GM13976 (cell line): ENCODE data around the gene PMPCA.

ENCODE experiments used
- DNase-seq: peaks from one replicate; pipeline ENCODE4 v3.0.0; 2012; ENCODE audit warnings: low spot score
- in situ Hi-C: fragments of 300-500 bp; cut with MboI; formaldehyde crosslinking; loops from one replicate; pipeline ENCODE4 v1.12.0; 2022; ENCODE audit warnings: low sequenced_read_pairs, mixed read lengths, inconsistent platforms; ENCODE audit not compliant: unreplicated experiment
- TF ChIP-seq, protein P1 (sequence below): IDR thresholded peaks from 2 replicates; pipeline ENCODE4 v1.5.1; 2012; ENCODE audit warnings: borderline replicate concordance, mild to moderate bottlenecking; ENCODE audit not compliant: insufficient read depth; ENCODE audit errors: extremely low read depth, missing control alignments, control extremely low read depth

PMPCA gene

DNA sequence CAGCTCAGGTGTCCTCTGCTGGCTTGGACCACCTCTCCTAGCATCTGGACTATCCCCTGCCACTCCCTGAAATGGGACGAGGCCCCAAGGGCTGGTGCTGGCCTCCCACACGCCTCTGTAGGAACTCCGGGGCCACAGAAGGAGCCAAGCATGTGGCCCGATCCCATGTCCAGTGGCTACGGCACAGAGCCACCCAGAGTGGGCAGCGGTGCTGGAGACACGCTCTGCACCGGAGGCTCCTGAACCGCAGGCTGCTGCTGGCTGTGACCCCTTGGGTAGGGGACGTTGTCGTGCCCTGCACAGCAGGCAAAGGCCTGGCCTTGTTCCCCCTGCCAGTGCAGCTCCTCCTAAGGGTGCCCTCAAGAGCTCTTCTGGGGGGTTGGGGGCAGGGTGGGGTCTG lies 30.6 kb upstream of the PMPCA start:
- in situ Hi-C loops, result no loop called here
- DNase-seq, result no peak
- TF ChIP-seq, protein P1, sequence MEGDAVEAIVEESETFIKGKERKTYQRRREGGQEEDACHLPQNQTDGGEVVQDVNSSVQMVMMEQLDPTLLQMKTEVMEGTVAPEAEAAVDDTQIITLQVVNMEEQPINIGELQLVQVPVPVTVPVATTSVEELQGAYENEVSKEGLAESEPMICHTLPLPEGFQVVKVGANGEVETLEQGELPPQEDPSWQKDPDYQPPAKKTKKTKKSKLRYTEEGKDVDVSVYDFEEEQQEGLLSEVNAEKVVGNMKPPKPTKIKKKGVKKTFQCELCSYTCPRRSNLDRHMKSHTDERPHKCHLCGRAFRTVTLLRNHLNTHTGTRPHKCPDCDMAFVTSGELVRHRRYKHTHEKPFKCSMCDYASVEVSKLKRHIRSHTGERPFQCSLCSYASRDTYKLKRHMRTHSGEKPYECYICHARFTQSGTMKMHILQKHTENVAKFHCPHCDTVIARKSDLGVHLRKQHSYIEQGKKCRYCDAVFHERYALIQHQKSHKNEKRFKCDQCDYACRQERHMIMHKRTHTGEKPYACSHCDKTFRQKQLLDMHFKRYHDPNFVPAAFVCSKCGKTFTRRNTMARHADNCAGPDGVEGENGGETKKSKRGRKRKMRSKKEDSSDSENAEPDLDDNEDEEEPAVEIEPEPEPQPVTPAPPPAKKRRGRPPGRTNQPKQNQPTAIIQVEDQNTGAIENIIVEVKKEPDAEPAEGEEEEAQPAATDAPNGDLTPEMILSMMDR, result no peak

DNA sequence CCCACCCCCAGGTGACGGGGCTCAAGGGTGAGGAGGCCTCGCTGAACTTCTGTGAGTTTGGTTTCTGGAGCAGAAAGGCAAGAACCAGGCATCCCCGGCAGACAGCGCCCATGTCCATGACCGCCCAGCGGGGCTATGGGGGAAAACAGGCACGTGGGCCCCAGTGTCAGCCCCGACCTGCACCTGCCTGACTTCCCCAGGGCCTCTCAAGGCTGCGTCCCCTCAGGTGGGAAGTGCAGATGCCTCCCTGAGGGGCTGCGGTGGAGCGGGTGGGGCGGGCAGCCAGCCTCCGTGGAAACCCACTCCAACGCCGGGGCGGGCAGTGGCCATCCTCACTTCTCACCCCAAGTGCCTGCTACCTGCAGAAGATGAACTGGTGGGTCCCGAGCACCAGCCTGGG lies 30.1 kb upstream of the PMPCA start:
- in situ Hi-C loops, result no loop called here
- no peak for DNase-seq
- TF ChIP-seq, protein P1, result no peak

DNA sequence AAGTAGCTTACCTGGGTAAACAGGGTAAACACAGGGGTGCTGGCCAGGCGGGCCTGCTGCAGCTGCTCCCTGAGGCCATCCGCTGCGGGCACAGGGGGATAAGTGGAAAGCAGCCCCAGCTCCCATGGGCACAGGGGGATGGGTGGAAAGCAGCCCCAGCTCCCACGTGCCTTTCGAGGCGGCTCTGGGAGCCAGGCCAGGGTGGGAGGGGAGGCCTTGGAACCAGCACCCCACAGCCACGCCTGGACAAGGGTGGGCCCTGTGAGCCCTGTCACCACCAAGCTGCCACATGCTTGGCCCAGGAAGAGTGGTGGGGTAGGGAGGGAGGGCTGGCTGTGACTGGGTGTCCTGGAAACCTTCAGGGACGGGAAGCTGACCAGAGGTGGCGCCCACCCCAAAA lies 29.1 kb upstream of the PMPCA start:
- in situ Hi-C loops, result no loop called here
- TF ChIP-seq, protein P1, result no peak
- DNase-seq, result no peak

DNA sequence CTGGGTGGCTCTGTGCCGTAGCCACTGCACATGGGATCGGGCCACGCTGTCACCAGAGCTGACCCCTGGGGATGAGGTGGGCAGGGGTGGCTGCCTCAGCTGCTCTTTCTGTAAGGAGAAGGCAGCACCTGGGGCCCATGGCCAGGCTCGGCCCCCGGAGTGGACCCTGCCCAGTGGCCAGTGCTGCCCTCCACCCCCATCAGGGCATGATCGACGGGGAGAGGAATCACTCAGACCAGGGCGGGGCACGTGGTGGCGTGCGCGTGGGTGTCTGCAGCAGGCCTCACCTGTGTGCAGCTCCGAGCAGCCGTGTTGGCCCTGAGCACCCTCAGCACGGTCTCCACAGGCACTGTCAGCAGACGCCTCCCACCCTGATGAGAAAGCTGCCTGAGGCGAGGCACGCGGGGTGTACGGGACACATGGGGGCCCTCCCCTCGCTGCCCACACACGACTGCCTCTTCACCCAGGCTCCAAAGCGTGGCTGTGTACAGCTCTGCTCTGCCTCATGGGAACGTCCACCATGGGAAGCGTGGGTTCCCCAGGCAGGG lies 28.4 kb upstream of the PMPCA start:
- in situ Hi-C loops, result no loop called here
- TF ChIP-seq, protein P1, result no peak
- DNase-seq, result no peak

DNA sequence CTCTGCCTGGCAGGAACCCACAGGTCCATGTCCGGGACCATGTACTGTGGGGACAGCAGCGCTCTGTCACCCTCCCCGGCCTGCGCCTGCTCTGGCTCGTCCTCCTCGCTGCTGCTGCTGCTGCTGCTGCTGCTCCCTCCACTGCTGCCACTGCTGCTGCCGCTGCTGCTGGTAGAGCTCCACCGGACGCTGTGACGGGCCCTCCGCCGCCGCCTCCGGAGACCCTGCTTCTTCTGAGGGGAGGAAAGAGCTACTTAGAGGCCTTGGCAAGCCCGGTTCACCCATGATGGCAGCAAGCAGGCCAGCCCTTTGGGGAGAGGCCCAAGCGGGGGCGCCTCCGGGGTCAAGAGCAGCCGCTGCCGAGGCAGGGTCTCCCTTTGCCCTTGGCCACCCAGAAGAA lies 27.0 kb upstream of the PMPCA start:
- DNase-seq, result no peak
- in situ Hi-C loops, result no loop called here
- TF ChIP-seq, protein P1, result no peak

DNA sequence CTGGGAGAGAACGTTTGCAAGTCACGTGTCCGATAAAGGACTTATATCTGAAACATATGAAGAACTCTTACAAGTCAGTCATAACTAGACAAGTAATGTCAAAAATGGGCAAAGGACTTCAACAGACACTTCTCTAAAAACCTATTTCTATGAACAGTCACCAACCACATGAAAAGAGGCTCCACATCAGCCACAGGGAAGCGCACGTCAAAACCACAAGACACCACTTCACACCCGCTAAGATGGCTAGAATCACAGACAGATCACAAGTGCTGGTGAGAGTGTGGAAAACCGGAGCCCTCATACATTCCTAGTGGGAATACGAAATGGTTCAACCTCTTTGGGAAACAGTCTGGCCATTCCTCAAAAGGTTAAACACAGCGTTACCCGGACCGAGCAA lies 25.4 kb upstream of the PMPCA start:
- DNase-seq, result no peak
- in situ Hi-C loops, result no loop called here
- TF ChIP-seq, protein P1, result no peak

DNA sequence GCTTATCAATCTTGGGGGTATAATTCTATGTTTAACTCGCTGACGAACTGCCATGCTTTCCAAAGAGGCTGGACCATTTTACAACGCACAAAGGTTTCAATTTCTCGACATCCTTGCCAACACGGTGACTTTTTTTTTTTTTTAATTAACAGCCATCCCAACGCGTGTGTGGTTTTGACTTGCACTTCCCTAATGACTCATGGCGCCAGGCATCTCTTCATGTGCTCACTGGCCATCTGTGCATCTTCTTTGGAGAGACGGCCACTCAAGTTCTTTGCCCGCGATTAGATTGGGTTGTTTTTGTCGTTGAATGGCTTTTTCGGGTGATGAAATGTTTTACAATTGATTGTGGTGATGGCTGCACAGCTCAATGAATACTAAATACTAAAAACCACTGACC lies 24.4 kb upstream of the PMPCA start:
- DNase-seq, result no peak
- in situ Hi-C loops, result no loop called here
- TF ChIP-seq, protein P1, result no peak
